Subcutaneous adipose tissue (tissue), 4 donors: ENCODE results near the gene ZG16B. TPM values are rescaled to one million over a fixed set of nuclear protein-coding genes. Genes with fewer than 3 reads are reported as not detected.

ENCODE experiments used
- small RNA-seq: library from RNA; depleted of rRNA; stranded (forward); fragments of <200 nt; gene quantifications from one replicate; pipeline ENCODE3, GENCODE V24; 2016
- total RNA-seq, 4 donors: library from RNA; depleted of rRNA; stranded (reverse); fragments of >200 nt; gene quantifications; one replicate each; pipeline ENCODE4 v1.1.0, GENCODE V29; 2016

The ZG16B gene
- total RNA-seq, 4 donors from 2014 or later: 3.1 TPM; not detected in 3

Small RNA genes within 50 kb of the gene (small RNA-seq; reads per million reads assigned to genes)
- gene SNORA3C: not detected

Other genes with a start within 250 kb of the ZG16B start
- gene KCTD5, start 147.8 kb upstream of the ZG16B start, total RNA-seq: 10 to 100 TPM; 13.7 to 22.7 (median 21.2) TPM
- gene PRSS27, start 110.1 kb upstream of the ZG16B start, total RNA-seq: 1 to 10 TPM in 3 of 4 donors, under 1 TPM in 1; 0.82 to 3.0 (median 1.4) TPM
- gene SRRM2, start 77.7 kb upstream of the ZG16B start, total RNA-seq: 100 to 1,000 TPM; 245 to 552 (median 404) TPM
- gene ELOB, start 53.0 kb upstream of the ZG16B start, total RNA-seq: 100 to 1,000 TPM; 264 to 371 (median 280) TPM
- not detected for gene PRSS33, start 42.7 kb upstream of the ZG16B start, total RNA-seq
- gene PRSS41, start 31.8 kb upstream of the ZG16B start, total RNA-seq: not detected
- under 1 TPM in 1 of 4 donors, not detected in 3; 0.68 TPM for gene PRSS21, start 13.1 kb upstream of the ZG16B start, total RNA-seq
- gene PRSS22, start 27.9 kb downstream of the ZG16B start, total RNA-seq: 1 to 10 TPM in 1 of 4 donors, not detected in 3; 1.5 TPM
- 10 to 100 TPM; 20.5 to 61.4 (median 29.1) TPM for gene FLYWCH2, start 52.9 kb downstream of the ZG16B start, total RNA-seq
- 10 to 100 TPM; 11.6 to 62.9 (median 18.7) TPM for gene FLYWCH1, start 81.6 kb downstream of the ZG16B start, total RNA-seq
- not detected for gene KREMEN2, start 134.0 kb downstream of the ZG16B start, total RNA-seq
- gene PAQR4, start 139.0 kb downstream of the ZG16B start, total RNA-seq: 1 to 10 TPM; 1.5 to 5.7 (median 3.8) TPM
- 1 to 10 TPM in 3 of 4 donors, not detected in 1; 1.5 to 2.0 (median 1.8) TPM for gene PKMYT1, start 150.1 kb downstream of the ZG16B start, total RNA-seq
- gene CLDN9, start 182.6 kb downstream of the ZG16B start, total RNA-seq: 1 to 10 TPM in 1 of 4 donors, not detected in 3; 1.3 TPM
- not detected for gene CLDN6, start 187.9 kb downstream of the ZG16B start, total RNA-seq
- gene TNFRSF12A, start 190.1 kb downstream of the ZG16B start, total RNA-seq: 10 to 100 TPM in 2 of 4 donors, 1 to 10 TPM in 2; 8.1 to 20.7 (median 13.5) TPM
- gene HCFC1R1, start 193.6 kb downstream of the ZG16B start, total RNA-seq: 10 to 100 TPM; 17.8 to 30.9 (median 27.9) TPM
- gene THOC6, start 193.7 kb downstream of the ZG16B start, total RNA-seq: 10 to 100 TPM; 10.8 to 17.2 (median 13.8) TPM
- not detected for gene BICDL2, start 206.6 kb downstream of the ZG16B start, total RNA-seq
- gene MMP25, start 216.3 kb downstream of the ZG16B start, total RNA-seq: under 1 TPM in 1 of 4 donors, not detected in 3; 0.57 TPM
- gene IL32, start 235.3 kb downstream of the ZG16B start, total RNA-seq: 10 to 100 TPM in 3 of 4 donors, 1 to 10 TPM in 1; 8.4 to 21.1 (median 13.1) TPM